A673 (cell line): ENCODE measurements around the gene HOMER2.

Experiments
- EZH2 ChIP-seq: fragments of 200-600 bp; sonication (generic); IDR thresholded peaks from 2 replicates; pipeline ENCODE4 v1.6.1; 2017; ENCODE audit warnings: borderline replicate concordance, low read depth, mild to moderate bottlenecking, mixed read lengths, antibody characterized with exemption, low read length; ENCODE audit not compliant: poor library complexity, severe bottlenecking
- TF ChIP-seq, protein P1 (sequence below): fragments of 300-800, 200-600 bp; sonication (generic); conservative IDR thresholded peaks from 2 replicates; pipeline ENCODE4 v1.5.1; 2017; ENCODE audit warnings: low read depth, mild to moderate bottlenecking, antibody characterized with exemption, low read length, moderate library complexity, mixed read lengths

- TF ChIP-seq, protein P1, sequence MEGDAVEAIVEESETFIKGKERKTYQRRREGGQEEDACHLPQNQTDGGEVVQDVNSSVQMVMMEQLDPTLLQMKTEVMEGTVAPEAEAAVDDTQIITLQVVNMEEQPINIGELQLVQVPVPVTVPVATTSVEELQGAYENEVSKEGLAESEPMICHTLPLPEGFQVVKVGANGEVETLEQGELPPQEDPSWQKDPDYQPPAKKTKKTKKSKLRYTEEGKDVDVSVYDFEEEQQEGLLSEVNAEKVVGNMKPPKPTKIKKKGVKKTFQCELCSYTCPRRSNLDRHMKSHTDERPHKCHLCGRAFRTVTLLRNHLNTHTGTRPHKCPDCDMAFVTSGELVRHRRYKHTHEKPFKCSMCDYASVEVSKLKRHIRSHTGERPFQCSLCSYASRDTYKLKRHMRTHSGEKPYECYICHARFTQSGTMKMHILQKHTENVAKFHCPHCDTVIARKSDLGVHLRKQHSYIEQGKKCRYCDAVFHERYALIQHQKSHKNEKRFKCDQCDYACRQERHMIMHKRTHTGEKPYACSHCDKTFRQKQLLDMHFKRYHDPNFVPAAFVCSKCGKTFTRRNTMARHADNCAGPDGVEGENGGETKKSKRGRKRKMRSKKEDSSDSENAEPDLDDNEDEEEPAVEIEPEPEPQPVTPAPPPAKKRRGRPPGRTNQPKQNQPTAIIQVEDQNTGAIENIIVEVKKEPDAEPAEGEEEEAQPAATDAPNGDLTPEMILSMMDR, result no peak
- TF ChIP-seq EZH2, result no peak
Observed at GRCh38 chr15:82833362-82833682, 119.2 kb downstream of the HOMER2 start.
